ENCODE results near the gene GMDS.
A peak's percentile ranks its signal among the peaks of the same experiment; 100 is the strongest.

GMDS gene

DNA sequence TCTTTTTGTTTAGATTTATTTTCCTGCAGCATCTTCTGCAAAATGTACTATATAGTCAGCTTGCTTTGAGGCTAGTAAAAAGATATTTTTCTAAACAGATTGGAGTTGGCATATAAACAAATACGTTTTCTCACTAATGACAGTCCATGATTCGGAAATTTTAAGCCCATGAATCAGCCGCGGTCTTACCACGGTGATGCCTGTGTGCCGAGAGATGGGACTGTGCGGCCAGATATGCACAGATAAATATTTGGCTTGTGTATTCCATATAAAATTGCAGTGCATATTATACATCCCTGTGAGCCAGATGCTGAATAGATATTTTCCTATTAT is 632.5 kb downstream of the GMDS start:
- DNase-seq (ENCODE audit: low spot score) = peak; percentile 21
- TF ChIP-seq CTCF (IDR thresholded peaks at IDR 0.05; ENCODE audit: extremely low read depth, missing control alignments) = no peak

DNA sequence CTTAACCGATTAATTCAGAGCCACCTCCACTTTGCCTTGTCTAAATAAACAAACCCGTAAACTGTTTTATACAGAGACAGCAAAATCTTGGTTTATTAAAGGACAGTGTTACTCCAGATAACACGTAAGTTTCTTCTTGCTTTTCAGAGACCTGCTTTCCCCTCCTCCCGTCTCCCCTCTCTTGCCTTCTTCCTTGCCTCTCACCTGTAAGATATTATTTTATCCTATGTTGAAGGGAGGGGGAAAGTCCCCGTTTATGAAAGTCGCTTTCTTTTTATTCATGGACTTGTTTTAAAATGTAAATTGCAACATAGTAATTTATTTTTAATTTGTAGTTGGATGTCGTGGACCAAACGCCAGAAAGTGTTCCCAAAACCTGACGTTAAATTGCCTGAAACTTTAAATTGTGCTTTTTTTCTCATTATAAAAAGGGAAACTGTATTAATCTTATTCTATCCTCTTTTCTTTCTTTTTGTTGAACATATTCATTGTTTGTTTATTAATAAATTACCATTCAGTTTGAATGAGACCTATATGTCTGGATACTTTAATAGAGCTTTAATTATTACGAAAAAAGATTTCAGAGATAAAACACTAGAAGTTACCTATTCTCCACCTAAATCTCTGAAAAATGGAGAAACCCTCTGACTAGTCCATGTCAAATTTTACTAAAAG is 633.0 kb downstream of the GMDS start:
- TF ChIP-seq CTCF (IDR thresholded peaks at IDR 0.05; ENCODE audit: extremely low read depth, missing control alignments) = no peak
- DNase-seq (ENCODE audit: low spot score) = peak; percentile 36

GRCh38 chr6:1611572-1612298 is 633.7 kb downstream of the GMDS start:
- no peak for TF ChIP-seq CTCF (IDR thresholded peaks at IDR 0.05; ENCODE audit: extremely low read depth, missing control alignments)
- peak; percentile 53 for DNase-seq (ENCODE audit: low spot score)

DNA sequence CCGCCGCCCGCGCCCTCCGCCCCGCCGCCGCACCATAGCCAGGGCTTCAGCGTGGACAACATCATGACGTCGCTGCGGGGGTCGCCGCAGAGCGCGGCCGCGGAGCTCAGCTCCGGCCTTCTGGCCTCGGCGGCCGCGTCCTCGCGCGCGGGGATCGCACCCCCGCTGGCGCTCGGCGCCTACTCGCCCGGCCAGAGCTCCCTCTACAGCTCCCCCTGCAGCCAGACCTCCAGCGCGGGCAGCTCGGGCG is 634.2 kb downstream of the GMDS start:
- TF ChIP-seq CTCF (IDR thresholded peaks at IDR 0.05; ENCODE audit: extremely low read depth, missing control alignments) = peak; percentile 14
- DNase-seq (ENCODE audit: low spot score) = peak; percentile 76

- TF ChIP-seq CTCF (IDR thresholded peaks at IDR 0.05; ENCODE audit: extremely low read depth, missing control alignments) = no peak
- DNase-seq (ENCODE audit: low spot score) = peak; percentile 63
These were observed 634.7 kb downstream of the GMDS start for GRCh38 chr6:1610497-1611321.

- peak; percentile 93 for DNase-seq (ENCODE audit: low spot score)
- TF ChIP-seq CTCF (IDR thresholded peaks at IDR 0.05; ENCODE audit: extremely low read depth, missing control alignments) = no peak
These were observed 635.5 kb downstream of the GMDS start, which contains the start of gene FOXC1 for GRCh38 chr6:1609648-1610496. FOXC1 (plus strand) TSS chr6:1609915; CDS start chr6:1610446, 531 bp downstream.

All from GM20000 (cell line).